Vagina (tissue), 2 donors: ENCODE measurements around the gene SLC22A23.

ENCODE experiments used
- POLR2A ChIP-seq, 2 donors: fragments of 450-650 bp; IDR thresholded peaks; one replicate each; pipeline ENCODE4 v1.6.1; 2017; ENCODE audit warnings: antibody characterized with exemption in 2 of 2, mild to moderate bottlenecking in 2 of 2, moderate library complexity in 2 of 2
- TF ChIP-seq, protein P1 (sequence below), 3 experiments: fragments of 450-650 bp in 2 of 3; fragments of 200-600 bp in 1 of 3; sonication (generic) in 1 of 3; IDR thresholded peaks; one replicate each; pipeline ENCODE4 v1.5.1; 2017 to 2019; ENCODE audit warnings: antibody characterized with exemption in 3 of 3, mild to moderate bottlenecking in 2 of 3, moderate library complexity in 2 of 3

DNA sequence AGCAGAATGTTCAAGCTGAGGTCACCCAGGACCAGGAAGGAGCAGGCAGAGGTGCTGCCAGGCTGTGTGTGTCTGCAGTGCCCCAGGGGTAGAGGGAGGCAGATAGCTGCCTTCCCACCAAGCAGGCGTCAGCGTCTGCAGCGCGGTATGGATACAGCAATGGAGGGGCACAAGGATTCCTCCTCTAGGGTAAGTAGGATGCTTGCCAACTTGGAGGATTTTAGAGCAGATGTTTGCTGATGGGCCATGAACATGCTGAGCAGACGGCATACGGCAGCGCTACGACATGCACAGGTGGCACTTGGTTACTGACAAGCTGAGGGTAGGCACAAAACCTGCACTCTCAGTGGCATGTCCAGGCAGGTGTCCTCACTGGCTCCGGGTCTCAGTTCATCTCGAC, 150.0 kb downstream of the SLC22A23 start:
- TF ChIP-seq, protein P1, sequence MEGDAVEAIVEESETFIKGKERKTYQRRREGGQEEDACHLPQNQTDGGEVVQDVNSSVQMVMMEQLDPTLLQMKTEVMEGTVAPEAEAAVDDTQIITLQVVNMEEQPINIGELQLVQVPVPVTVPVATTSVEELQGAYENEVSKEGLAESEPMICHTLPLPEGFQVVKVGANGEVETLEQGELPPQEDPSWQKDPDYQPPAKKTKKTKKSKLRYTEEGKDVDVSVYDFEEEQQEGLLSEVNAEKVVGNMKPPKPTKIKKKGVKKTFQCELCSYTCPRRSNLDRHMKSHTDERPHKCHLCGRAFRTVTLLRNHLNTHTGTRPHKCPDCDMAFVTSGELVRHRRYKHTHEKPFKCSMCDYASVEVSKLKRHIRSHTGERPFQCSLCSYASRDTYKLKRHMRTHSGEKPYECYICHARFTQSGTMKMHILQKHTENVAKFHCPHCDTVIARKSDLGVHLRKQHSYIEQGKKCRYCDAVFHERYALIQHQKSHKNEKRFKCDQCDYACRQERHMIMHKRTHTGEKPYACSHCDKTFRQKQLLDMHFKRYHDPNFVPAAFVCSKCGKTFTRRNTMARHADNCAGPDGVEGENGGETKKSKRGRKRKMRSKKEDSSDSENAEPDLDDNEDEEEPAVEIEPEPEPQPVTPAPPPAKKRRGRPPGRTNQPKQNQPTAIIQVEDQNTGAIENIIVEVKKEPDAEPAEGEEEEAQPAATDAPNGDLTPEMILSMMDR (IDR thresholded peaks at IDR 0.05), result no peak
- TF ChIP-seq POLR2A (IDR thresholded peaks at IDR 0.05), result no peak
